ACC112 (cell line): ENCODE results near the gene INPP5A.

Experiments
- H2AFZ ChIP-seq: fragments of 200-600 bp; sonication (generic); one replicate; pipeline ENCODE4 v1.6.0; 2017; ENCODE audit warnings: antibody characterized with exemption, low read length; ENCODE audit not compliant: unreplicated experiment
- H3K27ac ChIP-seq: fragments of 200-600 bp; sonication (generic); 2 replicates; pipeline ENCODE4 v1.5.1; 2014; ENCODE audit warnings: low read depth, mild to moderate bottlenecking, antibody characterized with exemption, low read length, moderate library complexity
- H3K27me3 ChIP-seq: fragments of 200-600 bp; sonication (generic); 2 replicates; pipeline ENCODE4 v1.6.1; 2014; ENCODE audit warnings: mild to moderate bottlenecking, antibody characterized with exemption, low read length, moderate library complexity, mixed read lengths; ENCODE audit not compliant: insufficient read depth
- H3K36me3 ChIP-seq: fragments of 200-600 bp; sonication (generic); 2 replicates; pipeline ENCODE4 v1.6.1; 2016; ENCODE audit warnings: mild to moderate bottlenecking, antibody characterized with exemption, low read length, moderate library complexity, mixed read lengths; ENCODE audit not compliant: insufficient read depth
- H3K4me1 ChIP-seq: fragments of 200-600 bp; sonication (generic); one replicate; pipeline ENCODE4 v1.6.1; 2016; ENCODE audit warnings: low read length, mixed read lengths; ENCODE audit not compliant: insufficient read depth, unreplicated experiment, control insufficient read depth
- H3K4me3 ChIP-seq: fragments of 200-600 bp; sonication (generic); 2 replicates; pipeline ENCODE4 v1.5.1; 2014; ENCODE audit warnings: mild to moderate bottlenecking, low read depth, low read length
- H3K79me2 ChIP-seq: fragments of 200-600 bp; sonication (generic); one replicate; pipeline ENCODE4 v1.6.0; 2016; ENCODE audit warnings: low read length; ENCODE audit not compliant: control insufficient read depth, unreplicated experiment, insufficient read depth

The INPP5A gene

GRCh38 chr10:132657127-132657706 is 119.6 kb downstream of the INPP5A start:
- Histone ChIP-seq H3K4me3 (no peak overlapping the region), H2AFZ (no peak overlapping the region), H3K27ac (no peak overlapping the region), H3K79me2 (no peaks in the 10 kb centered on the region), H3K4me1 (no peaks in the 10 kb centered on the region), H3K27me3 (no peaks in the 10 kb centered on the region), H3K36me3 (no peaks in the 10 kb centered on the region)

GRCh38 chr10:132657748-132658147 is 120.2 kb downstream of the INPP5A start:
- no peak overlapping the region for H2AFZ ChIP-seq
- no peak overlapping the region for H3K27ac ChIP-seq
- no peaks in the 10 kb centered on the region for H3K4me1 ChIP-seq
- H3K27me3 ChIP-seq: no peaks in the 10 kb centered on the region
- H3K36me3 ChIP-seq: no peaks in the 10 kb centered on the region
- no peaks in the 10 kb centered on the region for H3K79me2 ChIP-seq
- H3K4me3 ChIP-seq: no peak overlapping the region

GRCh38 chr10:132658546-132659205 is 121.1 kb downstream of the INPP5A start:
- no peaks in the 10 kb centered on the region for H3K27me3 ChIP-seq
- H3K4me3 ChIP-seq: no peak overlapping the region
- no peak overlapping the region for H2AFZ ChIP-seq

GRCh38 chr10:132659206-132660091 is 121.9 kb downstream of the INPP5A start:
- Histone ChIP-seq H3K36me3 (no peaks in the 10 kb centered on the region), H3K4me3 (no peak overlapping the region), H2AFZ (no peak overlapping the region), H3K79me2 (no peaks in the 10 kb centered on the region), H3K27me3 (no peaks in the 10 kb centered on the region), H3K27ac (no peak overlapping the region), H3K4me1 (no peaks in the 10 kb centered on the region)

More at GRCh38 chr10:132658546-132659205, 121.1 kb downstream of the INPP5A start:
- Histone ChIP-seq H3K36me3 (no peaks in the 10 kb centered on the region), H3K27ac (no peak overlapping the region), H3K79me2 (no peaks in the 10 kb centered on the region), H3K4me1 (no peaks in the 10 kb centered on the region)

- Histone ChIP-seq H3K4me1 (no peaks in the 10 kb centered on the region), H3K27ac (no peak overlapping the region), H3K36me3 (no peaks in the 10 kb centered on the region), H3K27me3 (no peaks in the 10 kb centered on the region), H2AFZ (no peak overlapping the region), H3K4me3 (no peak overlapping the region), H3K79me2 (no peaks in the 10 kb centered on the region)
Measured at GRCh38 chr10:132660385-132660784, 122.8 kb downstream of the INPP5A start.

- Histone ChIP-seq H3K4me3 (no peak overlapping the region), H3K79me2 (no peaks in the 10 kb centered on the region), H3K4me1 (peaks cover 13% of the 10 kb centered on the region), H3K27me3 (no peaks in the 10 kb centered on the region), H3K36me3 (no peaks in the 10 kb centered on the region), H2AFZ (no peak overlapping the region), H3K27ac (no peak overlapping the region)
Measured at GRCh38 chr10:132662186-132662920, 124.8 kb downstream of the INPP5A start.

- H3K4me3 ChIP-seq: no peak overlapping the region
- H2AFZ ChIP-seq: no peak overlapping the region
- H3K4me1 ChIP-seq: peaks cover 23% of the 10 kb centered on the region
- H3K27ac ChIP-seq: no peak overlapping the region
- no peaks in the 10 kb centered on the region for H3K27me3 ChIP-seq
- no peaks in the 10 kb centered on the region for H3K36me3 ChIP-seq
- H3K79me2 ChIP-seq: peaks cover 5% of the 10 kb centered on the region
Measured at GRCh38 chr10:132663666-132664365, 126.2 kb downstream of the INPP5A start.

GRCh38 chr10:132664407-132664806 is 126.8 kb downstream of the INPP5A start:
- Histone ChIP-seq H3K79me2 (peaks cover 5% of the 10 kb centered on the region), H3K36me3 (no peaks in the 10 kb centered on the region), H3K27me3 (no peaks in the 10 kb centered on the region), H3K27ac (no peak overlapping the region), H3K4me1 (peaks cover 23% of the 10 kb centered on the region), H2AFZ (no peak overlapping the region), H3K4me3 (no peak overlapping the region)

- Histone ChIP-seq H3K27me3 (no peaks in the 10 kb centered on the region), H3K36me3 (no peaks in the 10 kb centered on the region), H3K79me2 (peaks cover 5% of the 10 kb centered on the region), H2AFZ (no peak overlapping the region), H3K4me3 (no peak overlapping the region), H3K27ac (no peak overlapping the region), H3K4me1 (peaks cover 23% of the 10 kb centered on the region)
Measured at GRCh38 chr10:132664883-132665282, 127.3 kb downstream of the INPP5A start.
